ENCODE measurements around the gene ATP6V1C2. TPM values are rescaled to one million over a fixed set of nuclear protein-coding genes. Genes with fewer than 3 reads are reported as not detected.

ATP6V1C2 gene
- total RNA-seq, 2 donors from 2014 or later: 0.66 TPM; not detected in 1

DNA sequence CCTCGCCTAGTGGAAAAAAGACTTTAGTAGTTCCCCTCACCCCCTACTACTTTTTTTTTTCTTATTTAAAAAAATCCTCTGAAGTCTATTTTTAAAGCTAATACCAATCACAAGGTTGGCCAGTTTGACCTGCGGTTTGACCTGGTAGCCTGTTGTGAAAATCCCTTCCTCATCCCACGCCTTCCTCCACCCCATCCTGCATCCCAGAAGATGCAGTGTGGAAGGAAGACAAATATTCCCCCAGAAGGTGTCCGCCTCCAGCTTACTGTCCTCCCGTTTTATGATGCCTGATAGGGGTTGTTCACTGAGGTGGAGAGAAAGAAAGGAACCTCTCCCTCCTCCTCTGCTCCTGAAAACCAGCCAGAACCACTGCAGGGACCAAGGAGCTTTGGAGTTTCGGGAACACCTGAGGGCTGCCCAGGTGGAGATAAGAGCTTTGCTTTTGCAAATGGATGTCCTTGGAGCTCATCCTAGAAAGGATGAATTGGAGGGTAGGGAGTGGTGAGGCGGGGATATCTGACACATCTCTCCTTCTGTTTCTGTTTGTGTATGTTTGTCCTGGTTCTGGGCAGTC lies 909 bp downstream of the ATP6V1C2 start:
- Histone ChIP-seq H3K4me3 (no peak overlapping the region), H3K27me3 (peaks cover 0 to 25% of the 10 kb centered on the region in 2 donors), H3K9me3 (no peaks in the 10 kb centered on the region), H3K27ac (no peak overlapping the region), H3K36me3 (replicated peaks in 1 of 2; ENCODE audit: insufficient read depth in 1 of 2, low read depth in 2 of 2) (no peaks in the 10 kb centered on the region), H3K4me1 (peaks cover 17% of the 10 kb centered on the region)
- no peak for DNase-seq
- TF ChIP-seq, protein P1, sequence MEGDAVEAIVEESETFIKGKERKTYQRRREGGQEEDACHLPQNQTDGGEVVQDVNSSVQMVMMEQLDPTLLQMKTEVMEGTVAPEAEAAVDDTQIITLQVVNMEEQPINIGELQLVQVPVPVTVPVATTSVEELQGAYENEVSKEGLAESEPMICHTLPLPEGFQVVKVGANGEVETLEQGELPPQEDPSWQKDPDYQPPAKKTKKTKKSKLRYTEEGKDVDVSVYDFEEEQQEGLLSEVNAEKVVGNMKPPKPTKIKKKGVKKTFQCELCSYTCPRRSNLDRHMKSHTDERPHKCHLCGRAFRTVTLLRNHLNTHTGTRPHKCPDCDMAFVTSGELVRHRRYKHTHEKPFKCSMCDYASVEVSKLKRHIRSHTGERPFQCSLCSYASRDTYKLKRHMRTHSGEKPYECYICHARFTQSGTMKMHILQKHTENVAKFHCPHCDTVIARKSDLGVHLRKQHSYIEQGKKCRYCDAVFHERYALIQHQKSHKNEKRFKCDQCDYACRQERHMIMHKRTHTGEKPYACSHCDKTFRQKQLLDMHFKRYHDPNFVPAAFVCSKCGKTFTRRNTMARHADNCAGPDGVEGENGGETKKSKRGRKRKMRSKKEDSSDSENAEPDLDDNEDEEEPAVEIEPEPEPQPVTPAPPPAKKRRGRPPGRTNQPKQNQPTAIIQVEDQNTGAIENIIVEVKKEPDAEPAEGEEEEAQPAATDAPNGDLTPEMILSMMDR (IDR thresholded peaks at IDR 0.05): no peak
- TF ChIP-seq POLR2A (IDR thresholded peaks at IDR 0.05): no peak
- intact Hi-C loops (cut with DNase I): no loop called here
- ATAC-seq: no peak
- 21 to 28% methylated on average over 7 of the region's 7 CpGs for WGBS, 2 donors

DNA sequence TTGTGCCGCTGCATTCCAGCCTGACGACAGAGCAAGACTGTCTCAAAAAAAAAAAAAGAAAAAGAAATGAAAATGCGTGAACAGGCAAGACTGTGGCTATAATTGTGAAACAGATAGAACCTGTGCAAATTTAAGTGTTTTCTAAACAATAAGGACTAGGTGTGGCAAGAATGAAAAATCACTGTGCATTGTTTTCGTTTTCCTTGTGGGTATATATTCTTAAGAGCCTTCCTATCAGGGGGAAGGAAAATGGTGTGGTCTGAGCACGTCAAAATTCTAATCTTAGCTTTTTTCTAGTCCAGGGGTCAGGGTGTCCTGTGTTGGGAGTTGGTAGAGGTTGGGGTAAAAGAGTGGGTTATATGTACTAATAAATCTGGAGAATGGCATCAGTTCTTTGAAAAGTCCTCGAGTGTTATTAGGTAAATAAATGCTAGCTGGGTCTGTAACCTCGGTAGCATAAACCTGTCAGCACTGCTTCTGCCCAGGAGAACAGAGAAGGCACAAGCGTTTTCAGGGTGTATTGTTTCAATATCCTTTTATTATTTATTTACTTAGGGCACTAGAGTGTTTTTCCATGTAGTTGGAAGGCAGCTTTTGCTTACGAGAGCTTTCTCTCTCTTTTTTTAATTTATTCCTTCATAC lies 11.6 kb downstream of the ATP6V1C2 start:
- no peaks in the 10 kb centered on the region for H3K36me3 ChIP-seq (replicated peaks in 1 of 2; ENCODE audit: insufficient read depth in 1 of 2, low read depth in 2 of 2)
- TF ChIP-seq, protein P1 (IDR thresholded peaks at IDR 0.05): no peak
- no peak for TF ChIP-seq POLR2A (IDR thresholded peaks at IDR 0.05)
- ATAC-seq (no peak), DNase-seq (no peak)
- H3K9me3 ChIP-seq: no peaks in the 10 kb centered on the region
- intact Hi-C loops (cut with DNase I): no loop called here
- H3K27ac ChIP-seq: no peak overlapping the region
- H3K27me3 ChIP-seq: no peaks in the 10 kb centered on the region
- 47 to 51% methylated on average over 9 of the region's 9 CpGs for WGBS, 2 donors
- H3K4me1 ChIP-seq: no peaks in the 10 kb centered on the region
- no peak overlapping the region for H3K4me3 ChIP-seq

DNA sequence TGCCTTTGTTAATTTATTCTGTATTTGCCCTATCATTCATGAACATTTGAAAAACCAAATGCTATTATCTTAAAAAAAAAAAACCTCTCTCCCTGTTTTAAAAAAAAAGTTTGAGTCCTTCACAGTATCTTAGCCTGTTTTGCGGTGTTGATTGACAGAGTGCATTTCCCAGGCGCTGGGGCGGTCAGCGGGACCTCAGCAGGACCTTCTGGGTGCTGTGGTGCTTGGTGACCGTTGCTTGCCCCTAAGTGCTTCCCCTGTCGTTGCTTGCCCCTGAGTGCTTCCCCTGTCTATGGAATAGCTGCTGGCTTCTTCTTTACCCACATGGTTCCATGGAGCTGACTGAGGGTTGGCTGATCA lies 12.1 kb downstream of the ATP6V1C2 start:
- ATAC-seq (no peak), DNase-seq (no peak)
- no peak overlapping the region for H3K27ac ChIP-seq
- 41 to 46% methylated on average over 6 of the region's 6 CpGs for WGBS, 2 donors
- H3K9me3 ChIP-seq: no peaks in the 10 kb centered on the region
- no peaks in the 10 kb centered on the region for H3K36me3 ChIP-seq (replicated peaks in 1 of 2; ENCODE audit: insufficient read depth in 1 of 2, low read depth in 2 of 2)
- no peak overlapping the region for H3K4me3 ChIP-seq
- TF ChIP-seq POLR2A (IDR thresholded peaks at IDR 0.05): no peak
- TF ChIP-seq, protein P1 (IDR thresholded peaks at IDR 0.05): no peak
- H3K4me1 ChIP-seq: no peaks in the 10 kb centered on the region
- intact Hi-C loops (cut with DNase I): no loop called here
- no peaks in the 10 kb centered on the region for H3K27me3 ChIP-seq

DNA sequence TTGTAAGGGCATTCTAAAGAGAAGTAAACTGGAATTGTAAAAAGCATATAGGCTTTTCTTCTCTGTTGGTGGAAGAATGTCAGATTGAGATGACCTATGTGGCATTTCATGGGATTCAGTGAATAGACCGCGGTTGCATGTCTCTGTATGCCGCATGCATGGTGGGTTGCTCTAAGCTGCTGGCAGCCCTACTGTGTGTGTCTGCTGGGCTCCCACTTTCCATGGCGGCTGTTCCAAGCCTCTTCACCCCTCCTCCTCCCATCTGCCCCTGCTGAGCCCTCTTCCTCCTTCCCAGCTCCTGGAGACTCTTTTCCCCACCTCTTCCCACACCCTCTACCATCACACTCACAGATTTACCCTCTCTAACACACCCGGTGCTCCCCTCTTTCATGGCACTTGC lies 12.6 kb downstream of the ATP6V1C2 start:
- no peak for TF ChIP-seq POLR2A (IDR thresholded peaks at IDR 0.05)
- TF ChIP-seq, protein P1 (IDR thresholded peaks at IDR 0.05): no peak
- Histone ChIP-seq H3K4me3 (no peak overlapping the region), H3K9me3 (no peaks in the 10 kb centered on the region), H3K27ac (no peak overlapping the region), H3K36me3 (replicated peaks in 1 of 2; ENCODE audit: insufficient read depth in 1 of 2, low read depth in 2 of 2) (no peaks in the 10 kb centered on the region), H3K27me3 (no peaks in the 10 kb centered on the region), H3K4me1 (no peaks in the 10 kb centered on the region)
- DNase-seq (no peak), ATAC-seq (no peak)
- intact Hi-C loops (cut with DNase I): no loop called here
- 81 to 84% methylated on average over 5 of the region's 5 CpGs for WGBS, 2 donors

DNA sequence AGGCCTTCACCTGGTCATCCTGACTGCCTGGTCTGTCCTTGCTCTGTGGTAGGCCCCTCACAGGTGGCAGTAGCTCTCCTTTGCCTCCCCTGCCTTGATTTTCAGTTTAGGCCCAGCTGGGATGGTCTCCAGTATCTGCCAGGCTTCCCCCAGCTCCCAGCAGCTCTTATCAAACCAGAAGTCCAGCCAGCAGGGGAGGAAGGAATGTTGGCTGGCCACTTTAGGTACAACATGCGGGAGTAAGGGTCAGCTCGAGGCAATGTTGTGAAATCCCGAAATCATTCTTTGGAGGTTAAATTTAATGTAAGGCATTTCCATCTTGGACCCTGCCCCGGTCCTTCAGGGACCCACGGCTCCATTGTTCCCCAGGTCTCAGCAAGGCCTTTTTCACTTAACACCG lies 16.8 kb downstream of the ATP6V1C2 start:
- ATAC-seq (no peak), DNase-seq (no peak)
- no peak overlapping the region for H3K4me3 ChIP-seq
- H3K4me1 ChIP-seq: no peaks in the 10 kb centered on the region
- 85 to 86% methylated on average over 6 of the region's 6 CpGs for WGBS, 2 donors
- no peak overlapping the region for H3K27ac ChIP-seq
- H3K27me3 ChIP-seq: no peaks in the 10 kb centered on the region
- H3K36me3 ChIP-seq (replicated peaks in 1 of 2; ENCODE audit: insufficient read depth in 1 of 2, low read depth in 2 of 2): no peaks in the 10 kb centered on the region
- H3K9me3 ChIP-seq: no peaks in the 10 kb centered on the region
- no peak for TF ChIP-seq POLR2A (IDR thresholded peaks at IDR 0.05)
- TF ChIP-seq, protein P1 (IDR thresholded peaks at IDR 0.05): no peak
- intact Hi-C loops (cut with DNase I): no loop called here

Data from body of pancreas (tissue), 4 donors.